MCF 10A (cell line): ENCODE data around the gene AHCYL2. TPM values are rescaled to one million over a fixed set of nuclear protein-coding genes. Genes with fewer than 3 reads are reported as not detected.

Source experiments
- BruUV-seq: library from RNA; stranded (reverse); fragments of 400-500 nt; replicated peaks from 2 replicates; lab custom pipeline; 2021; lab: Mats Ljungman, UMichigan
- CTCF ChIA-PET: fragments of 300-600 bp; sonication (Branson Sonifier 250); formaldehyde crosslinking; extraction: SDS; loops from one replicate; lab custom pipeline; 2021; ENCODE audit warnings: antibody characterized with exemption, inconsistent platforms; lab: Yijun Ruan, JAX
- POLR2A ChIA-PET: fragments of 300-600, 350-650 bp; sonication (Branson Sonifier 250); formaldehyde crosslinking; extraction: SDS; loops from one replicate; lab custom pipeline; 2020; ENCODE audit warnings: antibody characterized with exemption, inconsistent platforms; lab: Yijun Ruan, JAX
- DNase-seq: peaks from one replicate; pipeline ENCODE4 v3.0.0-alpha.2; 2018; ENCODE audit not compliant: unreplicated experiment
- H3K27ac Mint-ChIP-seq: one replicate; pipeline ENCODE4 v1.8.0; 2022; ENCODE audit warnings: mild to moderate bottlenecking, low read depth, mixed read lengths; ENCODE audit not compliant: unreplicated experiment
- H3K27me3 Mint-ChIP-seq: one replicate; pipeline ENCODE4 v1.8.0; 2022; ENCODE audit warnings: mixed read lengths; ENCODE audit not compliant: insufficient read depth, unreplicated experiment
- H3K36me3 Mint-ChIP-seq: one replicate; pipeline ENCODE4 v1.8.0; 2022; ENCODE audit warnings: mild to moderate bottlenecking, moderate library complexity, mixed read lengths; ENCODE audit not compliant: insufficient read depth, unreplicated experiment
- H3K4me1 Mint-ChIP-seq: one replicate; pipeline ENCODE4 v1.8.0; 2022; ENCODE audit warnings: mixed read lengths; ENCODE audit not compliant: insufficient read depth, unreplicated experiment
- H3K4me3 Mint-ChIP-seq: one replicate; pipeline ENCODE4 v1.8.0; 2022; ENCODE audit warnings: mild to moderate bottlenecking, moderate library complexity, mixed read lengths; ENCODE audit not compliant: unreplicated experiment
- H3K9me3 Mint-ChIP-seq: one replicate; pipeline ENCODE4 v1.8.0; 2022; ENCODE audit warnings: mixed read lengths; ENCODE audit not compliant: unreplicated experiment
- intact Hi-C: fragments of 100-400 bp; cut with micrococcal nuclease; formaldehyde crosslinking; loops from 2 replicates; pipeline ENCODE4 v1.14.1; 2022
- total RNA-seq: library from RNA; stranded (reverse); gene quantifications from 2 replicates; pipeline ENCODE4 v1.2.3, GENCODE V29; 2022
- TF ChIP-seq, protein P1 (sequence below): fragments of 200-600 bp; IDR thresholded peaks from one replicate; pipeline ENCODE4 v1.8.0; 2022; ENCODE audit warnings: antibody characterized with exemption, mild to moderate bottlenecking; ENCODE audit not compliant: unreplicated experiment

AHCYL2 gene
- total RNA-seq, 1 experiment from 2014 or later: 12.8 TPM

- Mint-ChIP-seq H3K27me3 (no peaks in the 10 kb centered on the region), H3K9me3 (no peaks in the 10 kb centered on the region), H3K4me3 (no peak overlapping the region), H3K27ac (no peak overlapping the region), H3K4me1 (peaks cover 5% of the 10 kb centered on the region), H3K36me3 (no peaks in the 10 kb centered on the region)
- ChIA-PET POLR2A (interaction anchor here (0.6 kb wide), 1 partner anchor 32 kb away, joined by 4 read pairs; no protein-coding TSS in a partner anchor), CTCF (interaction anchor here (0.7 to 1.0 kb wide), 2 partner anchors 35 to 57 kb away, joined by 3 to 5 read pairs; no protein-coding TSS in a partner anchor)
- intact Hi-C loops: no loop called here
- no TSS peak for BruUV-seq
- TF ChIP-seq, protein P1, sequence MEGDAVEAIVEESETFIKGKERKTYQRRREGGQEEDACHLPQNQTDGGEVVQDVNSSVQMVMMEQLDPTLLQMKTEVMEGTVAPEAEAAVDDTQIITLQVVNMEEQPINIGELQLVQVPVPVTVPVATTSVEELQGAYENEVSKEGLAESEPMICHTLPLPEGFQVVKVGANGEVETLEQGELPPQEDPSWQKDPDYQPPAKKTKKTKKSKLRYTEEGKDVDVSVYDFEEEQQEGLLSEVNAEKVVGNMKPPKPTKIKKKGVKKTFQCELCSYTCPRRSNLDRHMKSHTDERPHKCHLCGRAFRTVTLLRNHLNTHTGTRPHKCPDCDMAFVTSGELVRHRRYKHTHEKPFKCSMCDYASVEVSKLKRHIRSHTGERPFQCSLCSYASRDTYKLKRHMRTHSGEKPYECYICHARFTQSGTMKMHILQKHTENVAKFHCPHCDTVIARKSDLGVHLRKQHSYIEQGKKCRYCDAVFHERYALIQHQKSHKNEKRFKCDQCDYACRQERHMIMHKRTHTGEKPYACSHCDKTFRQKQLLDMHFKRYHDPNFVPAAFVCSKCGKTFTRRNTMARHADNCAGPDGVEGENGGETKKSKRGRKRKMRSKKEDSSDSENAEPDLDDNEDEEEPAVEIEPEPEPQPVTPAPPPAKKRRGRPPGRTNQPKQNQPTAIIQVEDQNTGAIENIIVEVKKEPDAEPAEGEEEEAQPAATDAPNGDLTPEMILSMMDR: no peak
- DNase-seq: peak; percentile 33
Observed at GRCh38 chr7:129266181-129266580, 41.4 kb downstream of the AHCYL2 start.

DNA sequence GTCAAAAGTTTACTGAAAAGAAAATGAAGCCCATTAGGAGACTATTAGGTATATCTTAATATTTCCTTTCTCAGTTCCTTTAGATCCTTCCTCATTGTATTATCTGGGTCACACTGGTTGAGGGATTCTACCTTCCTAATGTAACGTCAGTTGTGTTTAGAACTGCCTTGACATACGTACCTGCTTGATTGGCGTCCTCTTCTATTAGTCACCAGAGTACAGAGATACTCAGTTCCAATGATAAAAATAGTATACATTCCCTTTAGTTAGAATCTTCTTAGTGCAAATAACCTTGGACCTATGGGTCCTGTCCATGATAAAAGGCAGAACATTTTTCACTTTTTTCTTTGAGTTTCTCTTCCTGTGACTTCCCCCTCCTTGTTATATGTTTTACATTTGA is 45.2 kb downstream of the AHCYL2 start:
- no peak for DNase-seq
- no TSS peak for BruUV-seq
- intact Hi-C loops: no loop called here
- POLR2A ChIA-PET: interaction anchor here (0.6 to 1.0 kb wide), 3 partner anchors 16 to 154 kb away, joined by 3 read pairs; no protein-coding TSS in a partner anchor
- TF ChIP-seq, protein P1: no peak
- H3K36me3 Mint-ChIP-seq: peaks cover 6% of the 10 kb centered on the region
- no peak overlapping the region for H3K4me3 Mint-ChIP-seq
- H3K27ac Mint-ChIP-seq: no peak overlapping the region
- H3K9me3 Mint-ChIP-seq: peaks cover 6% of the 10 kb centered on the region
- H3K4me1 Mint-ChIP-seq: peaks cover 5% of the 10 kb centered on the region
- H3K27me3 Mint-ChIP-seq: no peaks in the 10 kb centered on the region
- CTCF ChIA-PET: interaction anchor here (0.6 to 7.9 kb wide), 7 partner anchors 10 to 97 kb away, joined by 3 to 63 read pairs (median 4); no protein-coding TSS in a partner anchor

GRCh38 chr7:129271500-129272355 is 46.9 kb downstream of the AHCYL2 start:
- Mint-ChIP-seq H3K9me3 (peaks cover 6% of the 10 kb centered on the region), H3K4me1 (peaks cover 5% of the 10 kb centered on the region), H3K36me3 (peaks cover 15% of the 10 kb centered on the region), H3K4me3 (no peak overlapping the region), H3K27me3 (no peaks in the 10 kb centered on the region), H3K27ac (no peak overlapping the region)
- POLR2A ChIA-PET: interaction anchor here (0.6 to 1.5 kb wide), 6 partner anchors 12 to 61 kb away, joined by 3 to 5 read pairs (median 3); partner anchors contain the start of gene AHCYL2
- TF ChIP-seq, protein P1: peak; percentile 52
- intact Hi-C loops: loop anchor here (1.0 kb wide), 1 partner anchor 53 kb away; no protein-coding TSS in a partner anchor
- no TSS peak for BruUV-seq
- peak; percentile 66 for DNase-seq
- CTCF ChIA-PET: interaction anchor here (0.6 to 7.9 kb wide), 20 partner anchors 8 to 723 kb away, joined by 3 to 63 read pairs (median 4); no protein-coding TSS in a partner anchor

- BruUV-seq: no TSS peak
- TF ChIP-seq, protein P1: no peak
- ChIA-PET CTCF (interaction anchor here (0.6 to 7.9 kb wide), 4 partner anchors 11 to 775 kb away, joined by 3 to 63 read pairs (median 4); no protein-coding TSS in a partner anchor), POLR2A (interaction anchor here (0.5 kb wide), 1 partner anchor 528 kb away, joined by 3 read pairs; no protein-coding TSS in a partner anchor)
- no peaks in the 10 kb centered on the region for H3K4me1 Mint-ChIP-seq
- no peak for DNase-seq
- intact Hi-C loops: no loop called here
- peaks cover 18% of the 10 kb centered on the region for H3K36me3 Mint-ChIP-seq
- H3K4me3 Mint-ChIP-seq: no peak overlapping the region
- no peak overlapping the region for H3K27ac Mint-ChIP-seq
- peaks cover 6% of the 10 kb centered on the region for H3K9me3 Mint-ChIP-seq
- no peaks in the 10 kb centered on the region for H3K27me3 Mint-ChIP-seq
Observed at GRCh38 chr7:129273936-129274335, 49.1 kb downstream of the AHCYL2 start.
